Measurements from ENCODE around the gene GDPD1.
"Not testable (repeated sequence)": the region's sequence is repeated elsewhere in the genome, so short reads cannot be mapped to it uniquely, and the experiment has no call there.

GDPD1 gene

DNA sequence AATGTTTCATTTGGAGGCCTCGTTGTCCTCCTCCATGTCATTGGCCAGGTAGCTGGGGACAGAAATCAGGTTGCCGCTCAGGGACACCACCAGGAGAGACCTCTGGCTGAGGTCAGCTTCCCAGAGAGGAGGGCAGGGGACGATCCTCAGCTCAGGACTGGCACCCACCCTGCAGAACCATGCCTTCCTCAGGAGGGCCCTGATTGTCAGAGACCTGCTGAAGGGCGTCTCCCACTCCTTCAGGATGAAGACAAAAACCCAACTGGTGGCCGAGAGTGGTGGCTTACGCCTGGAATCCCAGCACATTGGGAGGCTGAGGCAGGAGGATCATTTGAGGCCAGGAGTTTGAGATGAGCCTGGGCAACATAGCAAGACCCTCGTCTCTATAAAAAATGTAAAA is 45.2 kb upstream of the GDPD1 start:
- no peak overlapping the region for H3K4me2 ChIP-seq (ENCODE audit: low read depth, low read length, poor library complexity, severe bottlenecking)
- peaks cover 12% of the 10 kb centered on the region; the same call in 1 of the 2 replicates for H3K36me3 ChIP-seq (ENCODE audit: low read length)
- no peak overlapping the region for H3K4me3 ChIP-seq (ENCODE audit: insufficient read depth, low read length, poor library complexity, severe bottlenecking)
- H3K9me3 ChIP-seq (ENCODE audit: insufficient read depth, low read length) = no peaks in the 10 kb centered on the region
- H3F3A ChIP-seq (ENCODE audit: insufficient read depth) = no peaks in the 10 kb centered on the region
- H3K27ac ChIP-seq (ENCODE audit: low read depth, low read length) = no peak overlapping the region
- H3K9ac ChIP-seq (ENCODE audit: low read length) = no peak overlapping the region
- no peaks in the 10 kb centered on the region for H3K27me3 ChIP-seq (ENCODE audit: low read length)
- no peaks in the 10 kb centered on the region for H4K20me1 ChIP-seq (ENCODE audit: low read depth, low read length)
- 0 out of 2 replicates have a peak, but pooled peaks cover 8% of the 10 kb centered on the region for H3K79me2 ChIP-seq (ENCODE audit: insufficient read depth, low read length)
- TF ChIP-seq EZH2phosphoT487 (conservative IDR thresholded peaks at IDR 0.05; ENCODE audit: low read length) (no peak), CTCF (IDR thresholded peaks at IDR 0.05; ENCODE audit: insufficient read depth, low read length, poor library complexity, severe bottlenecking) (no peak)
- no peak overlapping the region for H2AFZ ChIP-seq (ENCODE audit: low read depth, low read length, severe bottlenecking)
- H3K9me2 ChIP-seq (replicated peaks; ENCODE audit: insufficient read depth, low read length) = no peaks in the 10 kb centered on the region

GRCh38 chr17:59178266-59178985 is 41.9 kb upstream of the GDPD1 start:
- no peak overlapping the region for H3K27ac ChIP-seq (ENCODE audit: low read depth, low read length)
- H3F3A ChIP-seq (ENCODE audit: insufficient read depth) = no peaks in the 10 kb centered on the region
- no peaks in the 10 kb centered on the region for H4K20me1 ChIP-seq (ENCODE audit: low read depth, low read length)
- TF ChIP-seq CTCF (IDR thresholded peaks at IDR 0.05; ENCODE audit: insufficient read depth, low read length, poor library complexity, severe bottlenecking) (no peak), EZH2phosphoT487 (conservative IDR thresholded peaks at IDR 0.05; ENCODE audit: low read length) (no peak)
- H3K4me2 ChIP-seq (ENCODE audit: low read depth, low read length, poor library complexity, severe bottlenecking) = no peak overlapping the region
- no peaks in the 10 kb centered on the region for H3K36me3 ChIP-seq (ENCODE audit: low read length)
- H3K9ac ChIP-seq (ENCODE audit: low read length) = no peak overlapping the region
- H3K9me2 ChIP-seq (replicated peaks; ENCODE audit: insufficient read depth, low read length) = no peaks in the 10 kb centered on the region
- H3K4me3 ChIP-seq (ENCODE audit: insufficient read depth, low read length, poor library complexity, severe bottlenecking) = no peak overlapping the region
- no peaks in the 10 kb centered on the region for H3K9me3 ChIP-seq (ENCODE audit: insufficient read depth, low read length)
- H3K27me3 ChIP-seq (ENCODE audit: low read length) = no peaks in the 10 kb centered on the region
- no peak overlapping the region for H2AFZ ChIP-seq (ENCODE audit: low read depth, low read length, severe bottlenecking)
- 0 out of 2 replicates have a peak, but pooled peaks cover 3% of the 10 kb centered on the region for H3K79me2 ChIP-seq (ENCODE audit: insufficient read depth, low read length)

- not testable (repeated sequence) for H3K9ac ChIP-seq (ENCODE audit: low read length); H3K27ac ChIP-seq (ENCODE audit: low read depth, low read length); H4K20me1 ChIP-seq (ENCODE audit: low read depth, low read length); H3K79me2 ChIP-seq (ENCODE audit: insufficient read depth, low read length); H3K9me3 ChIP-seq (ENCODE audit: insufficient read depth, low read length); H3K9me2 ChIP-seq (replicated peaks; ENCODE audit: insufficient read depth, low read length); H3F3A ChIP-seq (ENCODE audit: insufficient read depth); H3K4me3 ChIP-seq (ENCODE audit: insufficient read depth, low read length, poor library complexity, severe bottlenecking); H3K4me2 ChIP-seq (ENCODE audit: low read depth, low read length, poor library complexity, severe bottlenecking); H3K36me3 ChIP-seq (ENCODE audit: low read length); H2AFZ ChIP-seq (ENCODE audit: low read depth, low read length, severe bottlenecking); H3K27me3 ChIP-seq (ENCODE audit: low read length)
Measured at GRCh38 chr17:59179601-59180000, 40.7 kb upstream of the GDPD1 start.

DNA sequence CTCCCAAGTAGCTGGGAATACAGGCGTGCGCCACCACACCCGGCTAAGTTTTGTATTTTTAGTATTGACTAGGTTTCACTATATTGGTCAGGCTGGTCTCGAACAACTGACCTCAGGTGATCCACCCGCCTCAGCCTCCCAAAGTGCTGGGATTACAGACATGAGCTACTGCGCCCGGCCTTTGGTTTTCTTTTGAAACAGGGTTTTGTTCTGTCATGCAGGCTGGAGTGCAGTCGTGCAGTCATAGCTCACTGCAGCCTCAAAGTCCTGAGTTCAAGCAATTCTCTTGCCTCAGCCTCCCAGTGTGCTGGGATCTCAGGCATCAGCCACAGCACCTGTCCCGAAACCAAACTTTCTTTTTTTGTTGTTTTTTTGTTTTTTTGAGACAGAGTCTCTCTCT is 39.7 kb upstream of the GDPD1 start:
- H3F3A ChIP-seq (ENCODE audit: insufficient read depth) = no peaks in the 10 kb centered on the region
- peaks cover 9% of the 10 kb centered on the region; the same call in 1 of the 2 replicates for H3K36me3 ChIP-seq (ENCODE audit: low read length)
- no peak overlapping the region for H3K9ac ChIP-seq (ENCODE audit: low read length)
- no peak overlapping the region for H3K27ac ChIP-seq (ENCODE audit: low read depth, low read length)
- no peaks in the 10 kb centered on the region for H4K20me1 ChIP-seq (ENCODE audit: low read depth, low read length)
- no peaks in the 10 kb centered on the region for H3K27me3 ChIP-seq (ENCODE audit: low read length)
- H3K4me2 ChIP-seq (ENCODE audit: low read depth, low read length, poor library complexity, severe bottlenecking) = no peak overlapping the region
- H3K79me2 ChIP-seq (ENCODE audit: insufficient read depth, low read length) = 0 out of 2 replicates have a peak, but pooled peaks cover 3% of the 10 kb centered on the region
- no peaks in the 10 kb centered on the region for H3K9me2 ChIP-seq (replicated peaks; ENCODE audit: insufficient read depth, low read length)
- no peak overlapping the region for H3K4me3 ChIP-seq (ENCODE audit: insufficient read depth, low read length, poor library complexity, severe bottlenecking)
- H2AFZ ChIP-seq (ENCODE audit: low read depth, low read length, severe bottlenecking) = no peak overlapping the region
- TF ChIP-seq CTCF (IDR thresholded peaks at IDR 0.05; ENCODE audit: insufficient read depth, low read length, poor library complexity, severe bottlenecking) (no peak), EZH2phosphoT487 (conservative IDR thresholded peaks at IDR 0.05; ENCODE audit: low read length) (no peak)
- no peaks in the 10 kb centered on the region for H3K9me3 ChIP-seq (ENCODE audit: insufficient read depth, low read length)

Data from SU-DHL-6 (cell line).